ENCODE data around the gene XAB2.

DNA sequence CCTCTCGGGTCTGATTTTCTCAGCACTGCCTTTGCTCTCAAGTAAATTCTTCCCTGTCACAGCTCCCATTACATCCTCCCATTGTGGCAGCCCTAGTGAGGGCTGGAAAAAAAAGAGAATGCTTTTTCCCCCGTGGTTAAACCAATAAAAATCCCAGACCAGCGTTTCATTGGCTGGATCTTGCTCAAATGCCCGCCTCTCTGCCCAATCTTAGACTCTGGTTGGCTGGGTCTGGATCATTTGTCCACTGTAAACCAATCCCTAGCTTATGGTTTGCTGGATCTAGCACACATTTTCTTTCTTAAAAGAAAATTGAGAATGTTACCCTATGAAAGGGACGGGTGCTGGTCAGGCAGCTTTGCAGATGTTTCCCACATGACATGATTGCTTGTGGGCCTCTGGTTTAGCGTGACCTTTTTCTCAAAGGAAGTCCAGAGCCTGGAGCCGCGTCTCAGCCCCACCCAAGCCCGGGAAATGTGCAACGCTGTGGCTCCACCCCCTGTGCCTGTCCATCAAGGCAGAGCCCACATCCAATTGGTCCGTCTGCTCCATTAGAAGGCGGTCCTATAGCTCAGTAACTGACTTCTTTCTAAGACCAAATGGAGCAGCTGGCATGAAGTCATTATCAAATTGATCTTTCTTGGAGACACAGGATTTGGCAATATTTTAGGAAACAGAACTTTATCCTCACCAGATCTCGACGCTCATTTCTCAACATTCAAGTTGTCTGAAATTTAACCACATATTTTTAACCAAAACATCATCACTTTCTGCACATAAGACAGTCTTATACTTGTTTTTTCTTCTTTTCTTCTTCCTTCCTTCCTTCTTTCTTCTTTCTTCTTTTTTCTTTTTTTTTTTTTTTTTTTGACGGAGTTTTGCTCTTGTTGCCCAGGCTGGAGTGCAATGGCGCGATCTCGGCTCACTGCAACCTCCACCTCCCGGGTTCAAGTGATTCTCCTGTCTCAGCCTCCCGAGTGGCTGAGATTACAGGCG, 45.0 kb upstream of the XAB2 start:
- TF ChIP-seq, protein P1, sequence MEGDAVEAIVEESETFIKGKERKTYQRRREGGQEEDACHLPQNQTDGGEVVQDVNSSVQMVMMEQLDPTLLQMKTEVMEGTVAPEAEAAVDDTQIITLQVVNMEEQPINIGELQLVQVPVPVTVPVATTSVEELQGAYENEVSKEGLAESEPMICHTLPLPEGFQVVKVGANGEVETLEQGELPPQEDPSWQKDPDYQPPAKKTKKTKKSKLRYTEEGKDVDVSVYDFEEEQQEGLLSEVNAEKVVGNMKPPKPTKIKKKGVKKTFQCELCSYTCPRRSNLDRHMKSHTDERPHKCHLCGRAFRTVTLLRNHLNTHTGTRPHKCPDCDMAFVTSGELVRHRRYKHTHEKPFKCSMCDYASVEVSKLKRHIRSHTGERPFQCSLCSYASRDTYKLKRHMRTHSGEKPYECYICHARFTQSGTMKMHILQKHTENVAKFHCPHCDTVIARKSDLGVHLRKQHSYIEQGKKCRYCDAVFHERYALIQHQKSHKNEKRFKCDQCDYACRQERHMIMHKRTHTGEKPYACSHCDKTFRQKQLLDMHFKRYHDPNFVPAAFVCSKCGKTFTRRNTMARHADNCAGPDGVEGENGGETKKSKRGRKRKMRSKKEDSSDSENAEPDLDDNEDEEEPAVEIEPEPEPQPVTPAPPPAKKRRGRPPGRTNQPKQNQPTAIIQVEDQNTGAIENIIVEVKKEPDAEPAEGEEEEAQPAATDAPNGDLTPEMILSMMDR (conservative IDR thresholded peaks at IDR 0.05; ENCODE audit: low read depth, low read length) = no peak
- TF ChIP-seq EZH2 (IDR thresholded peaks at IDR 0.05; ENCODE audit: low read length, unreplicated experiment) = no peak

Data from PC-3 (cell line).